Measurements from ENCODE around the gene IGFALS. TPM values are rescaled to one million over a fixed set of nuclear protein-coding genes. Genes with fewer than 3 reads are reported as not detected.
A peak's percentile ranks its signal among the peaks of the same experiment; 100 is the strongest.

The IGFALS gene
- under 1 TPM in 1 of 4 donors, not detected in 3; 0.35 TPM for total RNA-seq

DNA sequence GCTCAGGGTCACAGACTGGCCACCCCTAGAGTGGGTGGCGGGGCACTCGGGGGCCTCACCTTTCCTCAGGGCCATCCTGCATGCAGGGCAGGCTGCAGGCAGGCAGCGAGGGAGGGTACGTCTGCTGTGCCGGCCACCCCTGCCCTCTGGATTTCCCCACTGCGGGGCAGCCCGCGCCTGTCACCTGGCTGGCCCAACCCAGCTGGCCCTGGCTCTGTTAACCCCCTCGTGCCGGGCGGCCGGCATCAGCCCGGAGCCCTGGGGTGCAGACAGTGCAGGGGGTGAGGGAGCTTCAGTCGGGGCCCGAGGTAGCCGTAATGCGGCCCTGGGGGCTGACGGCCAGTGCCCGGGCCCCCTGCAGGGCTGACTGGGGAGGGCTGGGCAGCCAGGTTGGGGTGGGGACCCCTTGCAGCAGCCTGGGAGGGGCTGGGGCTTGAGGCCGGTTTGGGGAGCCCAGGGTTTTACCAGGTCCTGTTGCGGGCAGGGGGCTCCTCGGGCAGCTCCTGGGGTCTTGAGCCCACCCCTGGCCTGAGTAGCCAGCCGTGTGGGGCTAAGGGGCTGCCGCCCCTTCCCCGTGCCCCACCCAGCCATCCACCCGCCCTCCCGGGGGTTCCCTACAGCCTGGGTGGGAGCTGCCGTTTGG lies at the start of gene IGFALS:
Gene IGFALS (minus strand): TSS at position 128 of the 643 bp plus-strand sequence. CDS start 53 bp downstream, at position 75.
- peaks cover 0 to 4% (median 0%) of the 10 kb centered on the region in 4 donors for H3K9me3 ChIP-seq
- peaks cover 0 to 18% (median 0%) of the 10 kb centered on the region in 3 donors for H3K36me3 ChIP-seq
- TF ChIP-seq POLR2A (IDR thresholded peaks at IDR 0.05) = no peak
- TF ChIP-seq, protein P1, sequence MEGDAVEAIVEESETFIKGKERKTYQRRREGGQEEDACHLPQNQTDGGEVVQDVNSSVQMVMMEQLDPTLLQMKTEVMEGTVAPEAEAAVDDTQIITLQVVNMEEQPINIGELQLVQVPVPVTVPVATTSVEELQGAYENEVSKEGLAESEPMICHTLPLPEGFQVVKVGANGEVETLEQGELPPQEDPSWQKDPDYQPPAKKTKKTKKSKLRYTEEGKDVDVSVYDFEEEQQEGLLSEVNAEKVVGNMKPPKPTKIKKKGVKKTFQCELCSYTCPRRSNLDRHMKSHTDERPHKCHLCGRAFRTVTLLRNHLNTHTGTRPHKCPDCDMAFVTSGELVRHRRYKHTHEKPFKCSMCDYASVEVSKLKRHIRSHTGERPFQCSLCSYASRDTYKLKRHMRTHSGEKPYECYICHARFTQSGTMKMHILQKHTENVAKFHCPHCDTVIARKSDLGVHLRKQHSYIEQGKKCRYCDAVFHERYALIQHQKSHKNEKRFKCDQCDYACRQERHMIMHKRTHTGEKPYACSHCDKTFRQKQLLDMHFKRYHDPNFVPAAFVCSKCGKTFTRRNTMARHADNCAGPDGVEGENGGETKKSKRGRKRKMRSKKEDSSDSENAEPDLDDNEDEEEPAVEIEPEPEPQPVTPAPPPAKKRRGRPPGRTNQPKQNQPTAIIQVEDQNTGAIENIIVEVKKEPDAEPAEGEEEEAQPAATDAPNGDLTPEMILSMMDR (IDR thresholded peaks at IDR 0.05) = no peak
- no peak within 1 kb of the TSS for H3K27ac ChIP-seq
- peak in 2 of 3 donors; percentile 41 to 53 for DNase-seq
- H3K27me3 ChIP-seq = no peaks in the 10 kb centered on the region
- no peaks in the 10 kb centered on the region for H3K4me1 ChIP-seq
- H3K4me3 ChIP-seq = no peak within 1 kb of the TSS

DNA sequence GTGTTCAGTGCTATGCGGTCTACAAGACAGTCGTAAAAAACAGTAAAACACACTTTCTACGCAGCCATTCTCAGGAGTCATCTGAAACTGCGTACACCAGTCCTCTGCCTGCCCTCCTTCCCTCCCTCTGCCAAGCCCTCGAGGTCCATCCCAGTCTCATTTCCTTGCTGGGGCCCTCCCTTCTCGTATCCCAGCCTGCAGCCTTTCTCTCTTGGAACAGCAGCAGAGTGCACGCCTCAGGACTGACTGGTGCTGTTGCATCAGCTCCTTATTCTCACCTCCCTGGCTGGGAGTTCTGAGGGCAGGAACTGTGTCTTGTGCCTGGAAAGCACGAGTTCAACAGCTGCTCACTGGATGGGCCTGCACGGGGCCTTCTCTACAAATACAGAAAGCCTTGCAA lies 46.0 kb upstream of the IGFALS start:
- Histone ChIP-seq H3K4me1 (no peaks in the 10 kb centered on the region), H3K36me3 (no peaks in the 10 kb centered on the region), H3K9me3 (no peaks in the 10 kb centered on the region), H3K27ac (no peak overlapping the region), H3K27me3 (no peaks in the 10 kb centered on the region), H3K4me3 (no peak overlapping the region)
- TF ChIP-seq POLR2A (IDR thresholded peaks at IDR 0.05) = no peak
- TF ChIP-seq, protein P1 (IDR thresholded peaks at IDR 0.05) = no peak
- DNase-seq = no peak

DNA sequence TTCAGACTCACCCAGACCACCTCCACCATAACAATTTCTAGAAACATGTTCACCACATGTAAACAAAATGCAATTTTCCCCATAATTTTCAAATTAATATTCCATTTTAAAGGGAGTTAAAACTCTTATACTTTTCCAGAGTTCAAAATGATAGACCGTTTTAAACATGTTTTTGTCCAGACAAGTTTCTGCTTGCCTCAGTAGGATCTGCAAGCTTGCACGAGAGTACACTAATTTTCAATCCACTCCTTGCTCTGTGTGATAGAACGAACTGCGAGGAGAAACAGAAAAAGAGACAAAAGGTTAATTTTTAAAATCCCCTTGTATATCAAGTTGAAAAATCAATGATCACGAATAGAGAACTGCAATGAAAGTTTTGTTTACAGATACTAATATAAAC lies 40.6 kb upstream of the IGFALS start:
- Histone ChIP-seq H3K36me3 (peaks cover 0 to 5% (median 0%) of the 10 kb centered on the region in 3 donors), H3K9me3 (no peaks in the 10 kb centered on the region), H3K4me1 (peaks cover 0 to 17% (median 0%) of the 10 kb centered on the region in 4 donors), H3K4me3 (no peak overlapping the region), H3K27ac (no peak overlapping the region), H3K27me3 (no peaks in the 10 kb centered on the region)
- no peak for TF ChIP-seq POLR2A (IDR thresholded peaks at IDR 0.05)
- TF ChIP-seq, protein P1 (IDR thresholded peaks at IDR 0.05) = no peak
- DNase-seq = no peak

DNA sequence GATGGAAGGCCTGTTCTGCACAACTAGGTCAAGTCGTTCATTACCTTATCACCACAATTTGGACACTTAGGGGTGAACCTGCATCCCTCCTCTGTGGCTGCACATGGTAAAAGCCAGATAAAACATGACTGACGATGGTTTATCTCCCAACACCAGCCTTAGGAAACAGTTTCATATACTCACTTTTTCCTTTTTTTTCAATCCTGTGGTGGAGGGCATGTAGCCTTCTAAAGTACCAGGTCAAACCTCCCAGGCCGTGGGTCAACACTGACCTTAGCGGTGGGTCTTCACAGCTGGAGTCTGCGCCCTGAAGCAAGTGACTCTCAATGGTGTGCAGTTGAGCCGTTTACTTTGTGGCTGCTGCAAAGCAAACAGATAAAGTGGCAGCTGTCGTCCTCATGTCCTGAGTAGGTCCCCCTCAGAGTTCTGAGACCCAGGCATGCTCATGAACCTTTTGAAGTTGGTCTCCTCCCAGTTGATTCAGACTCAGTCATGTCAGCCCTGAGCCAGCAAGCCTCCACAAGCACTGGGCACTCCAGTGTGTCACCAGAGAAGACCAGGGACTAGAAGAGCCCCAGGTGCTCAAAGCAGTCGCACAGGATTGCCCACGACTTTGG lies 39.4 kb upstream of the IGFALS start:
- no peak for TF ChIP-seq POLR2A (IDR thresholded peaks at IDR 0.05)
- TF ChIP-seq, protein P1 (IDR thresholded peaks at IDR 0.05) = no peak
- H3K36me3 ChIP-seq = peaks cover 0 to 5% (median 0%) of the 10 kb centered on the region in 3 donors
- no peak for DNase-seq
- no peak overlapping the region for H3K27ac ChIP-seq
- H3K4me1 ChIP-seq = peaks cover 0 to 29% (median 0%) of the 10 kb centered on the region in 4 donors
- H3K4me3 ChIP-seq = no peak overlapping the region
- no peaks in the 10 kb centered on the region for H3K9me3 ChIP-seq
- H3K27me3 ChIP-seq = no peaks in the 10 kb centered on the region

DNA sequence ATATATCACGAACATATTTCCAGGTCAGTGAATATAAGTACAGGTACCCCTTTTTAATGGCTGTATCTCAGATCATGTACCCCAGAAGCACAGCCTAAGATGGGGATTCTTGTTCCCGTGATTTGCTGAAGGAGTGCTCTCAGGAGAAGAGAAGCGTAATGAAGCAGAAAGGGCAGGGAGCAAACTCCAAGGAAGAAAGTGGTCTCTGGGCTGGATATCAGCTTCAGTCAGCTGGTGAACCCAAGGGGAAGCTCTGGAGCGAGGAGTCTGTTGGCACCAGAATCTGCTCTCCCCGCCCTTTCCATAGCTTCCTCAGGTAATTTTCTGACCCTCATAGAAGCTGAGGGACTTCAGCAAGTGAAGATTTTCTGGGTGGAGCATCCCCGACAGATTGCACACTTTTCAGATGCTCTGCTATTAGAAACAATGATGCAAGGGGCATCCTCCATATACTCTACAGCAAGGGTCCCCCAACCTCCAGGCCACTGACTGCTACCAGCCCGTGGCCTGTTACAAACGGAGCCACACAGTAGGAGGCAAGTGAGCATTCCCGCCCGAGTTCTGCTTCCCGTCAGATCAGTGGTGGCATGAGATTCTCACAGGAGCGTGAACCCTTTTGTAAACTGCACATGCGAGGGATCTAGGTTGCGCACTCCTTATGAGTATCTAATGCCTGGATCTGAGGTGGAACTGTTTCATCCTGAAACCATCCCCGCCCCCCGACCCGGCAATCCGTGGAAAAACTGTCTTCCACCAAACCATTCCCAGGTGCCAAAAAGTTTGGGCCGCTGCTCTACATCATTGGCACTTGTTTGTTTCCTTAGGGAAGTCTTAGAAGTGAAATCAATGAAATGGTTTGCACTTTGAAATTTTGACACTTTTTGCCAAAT lies 37.9 kb upstream of the IGFALS start:
- H3K27ac ChIP-seq = peak overlapping the region in 3 of 4 donors; percentile 42 to 90 (median 90)

More for the DNA sequence above, 37.9 kb upstream of the IGFALS start:
- Histone ChIP-seq H3K27me3 (no peaks in the 10 kb centered on the region), H3K9me3 (no peaks in the 10 kb centered on the region), H3K36me3 (peaks cover 0 to 5% (median 0%) of the 10 kb centered on the region in 3 donors), H3K4me3 (peak overlapping the region in 1 of 4 donors; percentile 9), H3K4me1 (peaks cover 0 to 32% (median 4%) of the 10 kb centered on the region in 4 donors)
- no peak for TF ChIP-seq POLR2A (IDR thresholded peaks at IDR 0.05)
- TF ChIP-seq, protein P1 (IDR thresholded peaks at IDR 0.05) = no peak
- no peak for DNase-seq

All from Peyer's patch (tissue), 4 donors.